HepG2 (cell line): ENCODE results near the gene LAMB3. TPM values are rescaled to one million over a fixed set of nuclear protein-coding genes. Genes with fewer than 3 reads are reported as not detected.

Source experiments
- ATAC-seq: fragments of 200-7000 bp; cut with Tn5 transposase; 3 replicates; pipeline ENCODE4 v1.9.1; 2020; ENCODE audit warnings: mild to moderate bottlenecking, moderate library complexity
- BruUV-seq: library from RNA; stranded (reverse); fragments of 400-500 nt; replicated peaks from 2 replicates; lab custom pipeline; 2021; lab: Mats Ljungman, UMichigan
- CTCF ChIA-PET: fragments of 300-600 bp; formaldehyde crosslinking; extraction: SDS; loops from one replicate; lab custom pipeline; 2021; ENCODE audit warnings: low total read pairs, inconsistent platforms, low intra/inter-chr PET ratio; lab: Yijun Ruan, JAX
- POLR2A ChIA-PET: fragments of 350-600 bp; sonication (Branson Sonifier 250); formaldehyde crosslinking; loops from one replicate; lab custom pipeline; 2020; ENCODE audit warnings: antibody characterized with exemption, inconsistent platforms; lab: Yijun Ruan, JAX
- DNase-seq: peaks from one replicate; pipeline ENCODE4 v3.0.0-alpha.2; 2015; ENCODE audit warnings: low spot score
- FAIRE-seq: peaks from 3 replicates; lab custom pipeline; 2011; peaks lifted over from hg19 to GRCh38; lab: Jason Lieb, UNC
- H2AFZ ChIP-seq: one replicate; pipeline ENCODE4 v1.6.1; 2011; ENCODE audit warnings: low read length, inconsistent platforms
- H3K27ac ChIP-seq: fragments of 300-600 bp; 3 replicates; pipeline ENCODE4 v1.8.0; 2011; ENCODE audit warnings: mixed run types, mild to moderate bottlenecking, mixed read lengths, low read length, inconsistent platforms; ENCODE audit not compliant: insufficient read depth; ENCODE audit errors: extremely low read length
- H3K27me3 ChIP-seq, 2 experiments: fragments of 200-600 bp in 1 of 2; 2 replicates in 1 of 2; 3 replicates in 1 of 2; pipeline versions ENCODE4 v1.6.0 to v1.8.0; 2011; ENCODE audit warnings: low read length in 2 of 2, mild to moderate bottlenecking in 2 of 2, moderate library complexity in 2 of 2, inconsistent platforms in 1 of 2; ENCODE audit not compliant: insufficient read depth in 2 of 2, control insufficient read depth in 1 of 2
- H3K36me3 ChIP-seq, 2 experiments: fragments of 200-600 bp in 1 of 2; replicated peaks in 1 of 2; 2 replicates in 1 of 2; 3 replicates in 1 of 2; pipeline versions ENCODE4 v1.5.1 to v1.8.0; 2011; ENCODE audit warnings: low read length in 2 of 2, inconsistent platforms in 1 of 2; ENCODE audit not compliant: insufficient read depth in 2 of 2, control insufficient read depth in 1 of 2
- H3K4me1 ChIP-seq: 2 replicates; pipeline ENCODE4 v1.5.1; 2012; ENCODE audit warnings: low read length, inconsistent platforms; ENCODE audit not compliant: insufficient read depth
- H3K4me2 ChIP-seq: 2 replicates; pipeline ENCODE4 v1.6.0; 2011; ENCODE audit warnings: low read depth, low read length, inconsistent platforms
- H3K4me3 ChIP-seq, 3 experiments: fragments of 200-600 bp in 1 of 3; sonication (generic), shearing (Covaris generic) in 1 of 3; replicated peaks in 1 of 3; 2 replicates each; pipeline ENCODE4 v1.5.1; 2011 to 2016; ENCODE audit warnings: low read length in 3 of 3, inconsistent platforms in 2 of 3, low read depth in 2 of 3, mild to moderate bottlenecking in 2 of 3, control low read depth in 1 of 3, mixed read lengths in 1 of 3; ENCODE audit not compliant: insufficient read depth in 1 of 3
- H3K79me2 ChIP-seq: one replicate; pipeline ENCODE4 v1.6.1; 2011; ENCODE audit warnings: low read length, inconsistent platforms; ENCODE audit not compliant: insufficient read depth
- H3K9ac ChIP-seq: 2 replicates; pipeline ENCODE4 v1.6.0; 2011; ENCODE audit warnings: mild to moderate bottlenecking, low read depth, low read length, inconsistent platforms; ENCODE audit not compliant: insufficient read depth
- H3K9me3 ChIP-seq: 2 replicates; pipeline ENCODE4 v1.5.1; 2012; ENCODE audit warnings: mild to moderate bottlenecking, low read length
- H4K20me1 ChIP-seq: 2 replicates; pipeline ENCODE4 v1.6.0; 2011; ENCODE audit warnings: inconsistent platforms, mild to moderate bottlenecking, low read length, moderate library complexity; ENCODE audit not compliant: insufficient read depth
- MIER3 ChIP-seq: IDR thresholded peaks from 2 replicates; pipeline ENCODE4 v1.6.1; 2016; ENCODE audit warnings: missing compliant biosample characterization, borderline replicate concordance
- ZBTB3 ChIP-seq: sonication (generic); formaldehyde crosslinking; IDR thresholded peaks from 2 replicates; pipeline ENCODE4 v1.4.0; 2020; ENCODE audit warnings: low read depth, mild to moderate bottlenecking, moderate library complexity, missing genetic modification reagents, borderline replicate concordance
- in situ Hi-C: cut with HindIII; loops from 2 replicates; pipeline ENCODE4 v1.10.0; 2017; ENCODE audit warnings: low pct_unique_long_range_greater_than_20kb; ENCODE audit not compliant: extremely low pct_ligation_motif_present
- intact Hi-C: fragments of 100-400 bp; cut with micrococcal nuclease; formaldehyde crosslinking; loops from one replicate; pipeline ENCODE4 v1.10.0; 2022; ENCODE audit not compliant: unreplicated experiment
- polyA plus RNA-seq, 8 experiments: library from polyadenylated mRNA; depleted of rRNA in 3 of 8; stranded (reverse) in 7 of 8; unstranded in 1 of 8; fragments of >200 nt; fragmentation: Illumina TruSeq in 4 of 8; extraction: Trizol in 4 of 8; gene quantifications; 2 replicates each; pipeline versions ENCODE4 v1.2.1 to v1.2.3, GENCODE V29; 2011 to 2016; ENCODE audit warnings: low read depth in 4 of 8, missing spikeins in 1 of 8, mixed read lengths in 1 of 8; ENCODE audit not compliant: insufficient read depth in 1 of 8
- total RNA-seq, 5 experiments: library from RNA; depleted of rRNA; stranded (reverse); fragments of >200 nt; fragmentation: Illumina TruSeq; extraction: Trizol; gene quantifications; 2 replicates each; pipeline ENCODE4 v1.2.3, GENCODE V29; 2016; ENCODE audit warnings: low read depth in 1 of 5
- TF ChIP-seq, protein P1 (sequence below): sonication (generic); formaldehyde crosslinking; IDR thresholded peaks from one replicate; pipeline ENCODE4 v1.5.1; 2020; ENCODE audit warnings: mild to moderate bottlenecking, missing genetic modification reagents; ENCODE audit errors: not compliant biosample characterization

The LAMB3 gene
- total and polyA plus RNA-seq, 2 of the 13 experiments (the other 11 are each of a cell fraction or from before 2014, with no cell fraction given) = 0.18 to 0.24 TPM

DNA sequence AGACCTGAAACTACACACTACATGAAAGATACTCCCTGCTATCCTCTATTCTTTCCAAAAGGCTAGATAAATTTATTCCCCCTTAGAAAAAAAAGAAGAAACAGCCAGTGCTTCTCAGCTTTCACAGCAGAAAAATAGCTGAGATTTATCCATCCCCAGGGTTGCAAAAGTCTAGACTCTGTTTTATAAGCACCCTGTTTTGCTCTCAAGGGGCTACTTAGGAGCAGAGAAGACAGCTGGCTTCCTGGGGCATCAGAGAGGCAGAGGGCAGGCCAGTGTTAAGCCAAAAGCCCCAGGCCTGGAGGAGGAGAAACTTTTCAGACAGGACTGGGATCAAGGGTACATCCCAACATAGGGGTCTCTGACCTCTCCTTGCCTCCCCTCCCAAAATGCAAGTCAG, 3.9 kb downstream of the LAMB3 start:
- H3K27ac ChIP-seq = no peak overlapping the region
- no TSS peak for BruUV-seq
- no peaks in the 10 kb centered on the region for H3K79me2 ChIP-seq
- no peak overlapping the region for H3K4me3 ChIP-seq
- ATAC-seq (no peak), FAIRE-seq (no peak), DNase-seq (no peak)
- no peak overlapping the region for H3K9ac ChIP-seq
- no peaks in the 10 kb centered on the region for H3K36me3 ChIP-seq
- H4K20me1 ChIP-seq = no peaks in the 10 kb centered on the region
- in situ Hi-C loops = no loop called here
- POLR2A ChIA-PET = no interaction called here
- H3K27me3 ChIP-seq = 0 out of 5 replicates have a peak, but pooled peaks cover 0 to 6% of the 10 kb centered on the region in 2 experiments
- H3K4me1 ChIP-seq = peaks cover 11% of the 10 kb centered on the region
- intact Hi-C loops = no loop called here
- TF ChIP-seq ZBTB3 (CRISPR knock-in tag) (no peak), MIER3 (CRISPR knock-in tag) (no peak)
- TF ChIP-seq, protein P1, sequence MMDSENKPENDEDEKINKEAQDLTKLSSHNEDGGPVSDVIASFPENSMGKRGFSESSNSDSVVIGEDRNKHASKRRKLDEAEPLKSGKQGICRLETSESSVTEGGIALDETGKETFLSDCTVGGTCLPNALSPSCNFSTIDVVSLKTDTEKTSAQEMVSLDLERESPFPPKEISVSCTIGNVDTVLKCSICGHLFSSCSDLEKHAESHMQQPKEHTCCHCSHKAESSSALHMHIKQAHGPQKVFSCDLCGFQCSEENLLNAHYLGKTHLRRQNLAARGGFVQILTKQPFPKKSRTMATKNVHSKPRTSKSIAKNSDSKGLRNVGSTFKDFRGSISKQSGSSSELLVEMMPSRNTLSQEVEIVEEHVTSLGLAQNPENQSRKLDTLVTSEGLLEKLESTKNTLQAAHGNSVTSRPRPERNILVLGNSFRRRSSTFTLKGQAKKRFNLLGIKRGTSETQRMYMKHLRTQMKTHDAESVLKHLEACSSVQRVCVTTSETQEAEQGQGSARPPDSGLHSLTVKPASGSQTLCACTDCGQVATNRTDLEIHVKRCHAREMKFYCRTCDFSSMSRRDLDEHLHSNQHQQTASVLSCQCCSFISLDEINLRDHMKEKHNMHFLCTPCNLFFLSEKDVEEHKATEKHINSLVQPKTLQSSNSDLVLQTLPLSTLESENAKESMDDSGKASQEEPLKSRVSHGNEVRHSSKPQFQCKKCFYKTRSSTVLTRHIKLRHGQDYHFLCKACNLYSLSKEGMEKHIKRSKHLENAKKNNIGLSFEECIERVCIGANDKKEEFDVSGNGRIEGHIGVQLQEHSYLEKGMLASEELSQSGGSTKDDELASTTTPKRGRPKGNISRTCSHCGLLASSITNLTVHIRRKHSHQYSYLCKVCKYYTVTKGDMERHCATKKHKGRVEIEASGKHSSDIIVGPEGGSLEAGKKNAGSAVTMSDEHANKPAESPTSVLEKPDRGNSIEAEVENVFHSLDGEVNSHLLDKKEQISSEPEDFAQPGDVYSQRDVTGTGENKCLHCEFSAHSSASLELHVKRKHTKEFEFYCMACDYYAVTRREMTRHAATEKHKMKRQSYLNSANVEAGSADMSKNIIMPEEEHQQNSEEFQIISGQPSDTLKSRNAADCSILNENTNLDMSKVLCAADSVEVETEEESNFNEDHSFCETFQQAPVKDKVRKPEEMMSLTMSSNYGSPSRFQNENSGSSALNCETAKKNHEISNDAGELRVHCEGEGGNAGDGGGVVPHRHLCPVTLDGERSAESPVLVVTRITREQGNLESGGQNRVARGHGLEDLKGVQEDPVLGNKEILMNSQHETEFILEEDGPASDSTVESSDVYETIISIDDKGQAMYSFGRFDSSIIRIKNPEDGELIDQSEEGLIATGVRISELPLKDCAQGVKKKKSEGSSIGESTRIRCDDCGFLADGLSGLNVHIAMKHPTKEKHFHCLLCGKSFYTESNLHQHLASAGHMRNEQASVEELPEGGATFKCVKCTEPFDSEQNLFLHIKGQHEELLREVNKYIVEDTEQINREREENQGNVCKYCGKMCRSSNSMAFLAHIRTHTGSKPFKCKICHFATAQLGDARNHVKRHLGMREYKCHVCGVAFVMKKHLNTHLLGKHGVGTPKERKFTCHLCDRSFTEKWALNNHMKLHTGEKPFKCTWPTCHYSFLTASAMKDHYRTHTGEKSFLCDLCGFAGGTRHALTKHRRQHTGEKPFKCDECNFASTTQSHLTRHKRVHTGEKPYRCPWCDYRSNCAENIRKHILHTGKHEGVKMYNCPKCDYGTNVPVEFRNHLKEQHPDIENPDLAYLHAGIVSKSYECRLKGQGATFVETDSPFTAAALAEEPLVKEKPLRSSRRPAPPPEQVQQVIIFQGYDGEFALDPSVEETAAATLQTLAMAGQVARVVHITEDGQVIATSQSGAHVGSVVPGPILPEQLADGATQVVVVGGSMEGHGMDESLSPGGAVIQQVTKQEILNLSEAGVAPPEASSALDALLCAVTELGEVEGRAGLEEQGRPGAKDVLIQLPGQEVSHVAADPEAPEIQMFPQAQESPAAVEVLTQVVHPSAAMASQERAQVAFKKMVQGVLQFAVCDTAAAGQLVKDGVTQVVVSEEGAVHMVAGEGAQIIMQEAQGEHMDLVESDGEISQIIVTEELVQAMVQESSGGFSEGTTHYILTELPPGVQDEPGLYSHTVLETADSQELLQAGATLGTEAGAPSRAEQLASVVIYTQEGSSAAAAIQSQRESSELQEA = no peak
- TF ChIP-seq, all 625 proteins: peak for 0
- CTCF ChIA-PET = no interaction called here
- Histone ChIP-seq H3K9me3 (no peaks in the 10 kb centered on the region), H3K4me2 (no peak overlapping the region), H2AFZ (no peak overlapping the region)
